GM19438 (cell line): ENCODE data around the gene WDR88.
"Not testable (repeated sequence)": the region's sequence is repeated elsewhere in the genome, so short reads cannot be mapped to it uniquely, and the experiment has no call there.

Experiments
- ATAC-seq: cut with Tn5 transposase; IDR thresholded peaks from one replicate; pipeline ENCODE4 v1.9.1; 2021; ENCODE audit warnings: low read depth; ENCODE audit not compliant: unreplicated experiment

Gene WDR88

DNA sequence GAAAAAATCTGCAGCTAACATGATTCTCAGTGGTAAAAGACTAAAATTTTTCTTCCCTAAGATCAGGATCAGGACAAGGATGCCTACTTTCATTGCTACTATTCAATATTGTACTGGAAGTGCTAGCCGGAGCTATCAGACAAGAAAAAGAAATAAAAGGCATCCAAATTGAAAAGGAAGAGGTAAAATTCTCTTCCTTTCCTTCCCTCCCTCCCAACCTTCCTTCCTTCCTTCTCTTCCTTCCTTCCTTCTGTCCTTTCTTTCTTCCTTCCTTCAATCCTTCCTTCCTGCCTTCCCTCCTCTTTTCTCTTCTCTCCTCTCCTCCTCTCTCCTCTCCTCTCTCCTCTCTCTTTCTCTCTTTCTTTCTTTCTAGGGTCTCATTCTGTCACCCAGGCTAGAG is 35.5 kb downstream of the WDR88 start:
- ATAC-seq: no peak

- no peak for ATAC-seq
Observed at GRCh38 chr19:33168528-33168927, 36.6 kb downstream of the WDR88 start.

DNA sequence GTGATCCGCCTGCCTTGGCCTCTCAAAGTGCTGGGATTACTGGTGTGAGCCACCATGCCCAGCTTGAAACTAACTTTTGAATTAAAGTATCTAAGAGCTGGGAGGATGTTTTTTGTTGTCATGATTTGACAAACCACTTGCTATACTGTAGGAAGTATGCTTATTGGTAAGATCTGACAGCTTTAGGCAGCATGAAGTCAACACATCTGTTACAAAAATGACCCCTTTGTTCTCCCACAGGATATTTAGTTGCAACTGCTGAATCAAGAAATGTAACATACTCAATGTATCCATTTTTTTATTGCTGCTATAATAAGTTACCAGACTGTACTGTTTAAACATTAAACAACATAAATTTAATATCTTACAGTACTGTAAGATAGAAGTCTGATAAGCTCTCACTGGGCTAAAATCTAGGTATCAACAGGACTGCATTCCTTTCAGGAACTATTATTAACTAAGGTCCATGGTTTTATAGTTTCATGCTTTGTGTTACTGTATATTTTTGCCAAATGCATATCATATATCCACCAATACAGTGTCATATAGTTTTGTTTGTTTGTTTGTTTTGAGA is 39.4 kb downstream of the WDR88 start:
- no peak for ATAC-seq

DNA sequence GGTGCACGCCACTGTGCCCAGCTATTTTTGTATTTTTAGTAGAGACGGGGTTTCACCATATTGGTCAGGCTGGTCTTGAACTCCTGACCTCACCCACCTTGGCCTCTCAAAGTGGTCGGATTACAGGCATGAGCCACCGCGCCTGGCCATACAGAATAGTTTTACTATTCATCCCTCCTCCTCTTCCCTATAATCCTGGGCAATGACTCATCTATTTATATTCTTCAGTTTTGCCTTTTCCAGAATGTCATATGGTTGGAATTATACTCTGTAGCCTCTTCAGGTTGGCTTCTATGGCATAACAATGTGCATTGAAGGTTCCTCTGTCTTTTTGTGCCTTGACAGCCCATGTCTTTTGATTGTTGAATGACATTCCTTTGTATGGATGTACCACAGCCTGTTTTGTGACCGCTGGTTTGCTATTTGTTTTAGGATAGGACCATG is 40.0 kb downstream of the WDR88 start:
- no peak for ATAC-seq

DNA sequence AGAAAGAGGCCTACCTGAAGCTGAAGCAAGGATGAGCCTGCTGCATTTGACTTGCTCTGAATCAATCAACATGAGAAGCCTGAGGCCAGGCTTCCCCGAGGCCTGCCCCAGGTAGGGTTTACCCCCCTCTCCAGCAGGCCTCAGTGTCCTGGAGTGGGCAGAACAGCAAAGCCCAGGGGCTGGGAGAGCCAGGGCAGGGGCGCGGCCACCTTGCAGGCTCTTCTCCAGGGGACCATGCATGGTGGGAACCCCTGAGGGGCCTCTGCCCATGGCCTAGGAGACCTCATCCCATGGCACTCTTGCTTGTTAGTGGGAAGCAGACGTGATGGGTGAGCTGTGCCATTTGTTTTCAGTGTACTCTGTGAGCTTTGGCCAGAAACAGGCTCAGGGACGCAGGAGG is 42.3 kb downstream of the WDR88 start:
- ATAC-seq: no peak

DNA sequence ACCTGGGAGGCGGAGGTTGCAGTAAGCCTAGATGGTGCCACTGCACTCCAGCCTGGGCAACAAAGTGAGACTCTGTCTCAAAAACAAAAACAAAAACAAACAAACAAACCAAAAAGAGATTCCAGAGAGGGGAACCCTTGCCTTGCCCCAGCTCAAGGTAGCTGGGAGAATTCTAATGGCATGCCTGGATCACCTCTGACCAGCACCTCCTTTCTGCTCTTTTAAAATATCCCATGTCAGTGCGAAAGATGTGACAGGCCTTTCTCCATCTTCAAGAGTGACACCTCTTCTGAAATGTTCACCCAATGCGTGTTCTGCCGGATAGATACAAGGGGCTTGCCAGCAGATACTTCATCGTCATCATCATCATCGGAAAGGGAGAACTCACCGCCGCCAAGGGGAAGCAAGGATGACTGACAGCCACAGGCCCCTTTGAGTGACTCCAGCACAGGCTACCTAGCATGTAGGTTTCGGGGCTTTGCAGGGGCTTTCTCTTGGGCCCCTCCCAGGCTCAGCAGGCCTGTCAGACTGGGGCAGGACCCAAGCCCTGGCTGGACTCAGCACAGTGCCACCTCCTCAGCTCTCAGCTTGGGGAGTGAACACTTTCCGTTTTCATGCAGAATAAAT is 43.4 kb downstream of the WDR88 start:
- no peak for ATAC-seq

- ATAC-seq: peak; percentile 5
Observed at GRCh38 chr19:33175886-33176669, 44.2 kb downstream of the WDR88 start.

DNA sequence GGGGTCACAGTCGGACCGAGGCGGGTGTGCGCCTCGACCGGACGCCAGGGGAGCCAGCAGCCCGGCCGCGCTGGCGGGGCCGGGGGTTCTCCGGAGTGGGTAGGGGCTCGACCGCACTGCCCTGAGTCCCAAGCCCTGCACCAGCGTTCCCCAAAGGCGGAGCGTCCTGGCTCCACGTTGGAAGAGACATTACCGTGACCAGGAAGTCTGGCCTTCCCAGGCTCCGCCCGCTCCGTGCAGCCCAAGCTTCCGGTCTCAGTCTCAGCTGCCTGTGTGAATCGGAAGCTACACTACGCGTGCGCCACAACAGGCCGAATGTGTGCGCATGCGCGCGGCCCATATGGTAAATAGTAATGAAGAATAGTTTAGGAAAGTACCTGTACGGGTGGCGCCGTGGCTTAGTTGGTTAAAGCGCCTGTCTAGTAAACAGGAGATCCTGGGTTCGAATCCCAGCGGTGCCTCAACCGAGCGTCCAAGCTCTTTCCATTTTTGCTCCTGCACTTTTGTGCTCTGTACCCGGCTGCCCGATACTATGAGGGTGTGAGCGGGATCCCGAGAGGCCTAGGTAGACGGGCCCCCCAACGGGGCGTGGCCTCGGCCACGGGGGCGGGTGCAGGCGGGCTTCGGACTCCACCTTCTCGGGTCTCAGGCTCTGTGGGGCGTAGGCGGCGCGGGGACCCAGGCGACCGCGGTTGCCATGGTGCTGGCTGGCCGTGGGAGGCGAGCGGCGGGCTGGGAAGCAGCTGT is 44.9 kb downstream of the WDR88 start:
- peak; percentile 78 for ATAC-seq

- peak; percentile 16 for ATAC-seq
Observed at GRCh38 chr19:33177417-33177979, 45.6 kb downstream of the WDR88 start.

DNA sequence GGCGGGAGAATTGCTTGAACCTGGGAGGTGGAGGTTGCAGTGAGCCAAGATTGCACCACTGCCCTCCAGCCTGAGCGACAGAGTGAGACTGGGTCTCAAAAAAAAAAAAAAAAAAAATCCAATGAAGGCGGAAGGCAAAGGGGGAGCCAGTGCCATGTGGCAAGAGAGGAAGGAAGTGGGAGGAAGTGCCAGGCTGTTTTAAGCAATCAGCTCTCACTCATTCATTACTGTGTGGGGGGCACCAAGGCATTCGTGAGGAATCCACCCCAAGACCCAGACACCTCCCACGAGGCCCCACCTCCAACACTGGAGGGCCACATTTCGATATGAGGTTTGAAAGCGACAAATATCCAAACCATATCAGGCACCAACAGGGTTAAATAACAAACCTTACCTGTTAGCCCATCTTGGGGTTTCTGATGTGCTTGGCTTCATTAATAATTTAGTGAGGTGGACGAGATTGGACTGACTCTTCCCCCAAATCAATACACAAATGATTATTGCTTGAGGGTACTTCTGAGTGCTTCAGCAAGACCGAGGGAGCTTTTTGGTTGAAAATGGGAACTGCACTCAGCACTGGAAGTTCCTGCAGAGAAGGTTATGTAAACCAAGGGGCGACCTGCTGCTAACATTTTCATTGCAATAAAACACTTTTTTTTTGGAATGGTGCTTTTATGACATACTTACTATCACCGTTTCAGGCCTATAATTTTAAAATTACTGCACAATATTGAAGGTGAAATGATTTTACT is 54.7 kb downstream of the WDR88 start:
- no peak for ATAC-seq

DNA sequence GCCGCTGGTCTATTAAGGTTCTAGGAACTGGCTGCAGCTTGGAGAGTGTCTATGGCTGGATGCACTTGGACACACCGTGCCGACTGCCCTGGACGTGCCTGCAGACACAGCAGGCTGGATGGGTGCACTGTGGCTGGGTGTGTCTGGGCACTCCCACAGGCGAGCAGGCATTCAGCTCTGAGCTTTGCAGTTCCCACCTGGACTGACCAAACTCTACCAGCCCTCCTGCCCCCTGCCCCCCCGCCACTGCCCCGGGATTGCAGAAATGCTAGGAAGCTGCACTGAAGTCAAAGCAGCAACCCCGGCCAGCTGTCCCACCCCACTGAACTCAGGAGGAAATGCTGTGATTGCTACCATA is 55.2 kb downstream of the WDR88 start:
- no peak for ATAC-seq

DNA sequence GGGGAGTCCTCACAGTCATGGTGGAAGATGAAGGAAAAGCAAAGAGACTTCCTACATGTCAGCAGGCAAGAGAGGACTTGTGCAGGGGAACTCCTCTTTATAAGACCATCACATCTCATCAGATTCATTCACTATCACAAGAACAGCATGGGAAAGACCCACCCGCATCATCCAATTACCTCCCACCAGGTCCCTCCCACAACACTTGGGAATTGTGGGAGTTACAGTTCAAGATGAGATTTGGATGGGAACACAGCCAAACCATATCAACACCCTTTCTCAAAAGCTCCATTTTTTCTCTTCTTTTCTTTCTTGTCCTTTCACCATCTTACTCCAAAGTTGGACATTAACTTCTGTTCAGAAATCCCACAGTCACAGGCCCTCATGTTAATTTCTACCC is 57.5 kb downstream of the WDR88 start:
- ATAC-seq: no peak

DNA sequence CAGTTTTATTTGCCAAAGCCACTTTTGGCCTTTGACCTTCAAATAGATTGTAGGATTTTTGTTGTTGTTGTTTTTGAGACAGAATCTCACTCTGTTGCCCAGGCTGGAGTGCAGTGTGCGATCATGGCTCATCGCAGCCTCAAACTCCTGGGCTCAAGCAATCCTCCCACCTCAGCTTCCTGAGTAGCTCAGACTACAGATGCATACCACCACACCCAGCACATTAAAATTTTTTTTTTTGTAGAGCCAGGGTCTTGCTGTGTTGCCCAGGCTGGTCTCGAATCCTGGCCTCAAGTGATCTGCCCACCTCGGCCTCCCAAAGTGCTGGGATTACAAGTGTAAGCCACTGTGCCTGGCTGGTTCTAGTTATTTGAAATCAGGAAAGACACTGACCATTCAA is 59.2 kb downstream of the WDR88 start:
- ATAC-seq: not testable (repeated sequence)

DNA sequence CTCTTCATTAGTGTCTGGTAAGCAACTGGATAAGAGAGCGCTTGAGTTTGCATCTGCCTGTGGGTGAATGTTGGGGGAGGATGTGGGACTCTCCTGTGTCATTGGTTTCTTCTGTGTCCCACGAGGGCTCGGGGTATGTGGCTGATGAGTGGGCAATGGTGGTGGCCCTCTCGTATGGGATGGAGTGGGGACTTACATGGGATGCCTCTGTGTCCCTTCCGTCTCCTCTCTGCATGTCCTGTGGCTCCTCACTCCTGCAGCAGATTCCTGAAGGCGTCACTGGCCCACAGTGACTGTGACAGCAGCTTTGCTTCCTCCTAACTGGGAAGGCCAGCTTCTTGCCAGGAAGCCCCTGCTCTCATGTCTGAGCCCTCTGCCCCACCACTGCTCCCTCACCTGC is 59.6 kb downstream of the WDR88 start:
- ATAC-seq: no peak

- ATAC-seq: no peak
Observed at GRCh38 chr19:33192010-33192409, 60.1 kb downstream of the WDR88 start.

GRCh38 chr19:33193269-33193864 is 61.5 kb downstream of the WDR88 start:
- no peak for ATAC-seq

DNA sequence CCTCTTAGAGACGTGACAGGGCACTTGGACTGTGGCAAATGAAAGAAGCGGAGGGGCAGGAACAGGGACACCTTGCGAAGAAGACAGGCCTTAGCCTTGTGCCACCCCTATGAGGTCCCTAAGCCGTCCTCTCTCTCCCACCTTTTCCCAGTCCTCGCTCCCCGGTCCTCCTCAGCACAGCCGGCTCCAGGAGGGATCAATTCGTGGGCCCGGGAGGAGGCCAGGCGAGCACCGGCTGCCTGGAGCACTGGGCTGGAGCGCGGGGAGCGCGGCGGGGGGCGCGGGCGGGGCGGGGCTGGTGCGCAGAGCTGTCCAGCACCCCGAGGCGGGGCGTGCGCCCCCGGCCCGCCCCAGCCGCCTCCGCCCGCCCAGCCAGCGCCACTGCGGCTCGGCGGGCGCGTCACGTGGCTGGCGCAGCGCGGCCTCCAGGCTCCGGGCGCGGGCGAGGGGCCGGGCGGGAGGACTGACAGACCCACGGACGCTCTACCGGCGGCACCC is 62.0 kb downstream of the WDR88 start, which contains the start of gene LRP3:
Gene LRP3, plus strand, starts transcription at position 466 of the 498 bp plus-strand sequence. CDS start 456 bp downstream, outside the sequence.
- no peak for ATAC-seq

GRCh38 chr19:33194532-33194885 is 62.6 kb downstream of the WDR88 start:
- no peak for ATAC-seq

- no peak for ATAC-seq
Observed at GRCh38 chr19:33194886-33195644, 63.2 kb downstream of the WDR88 start.
